GM21515 (cell line): ENCODE results near the gene ELMO1.

Experiments
- ATAC-seq: cut with Tn5 transposase; IDR thresholded peaks from one replicate; pipeline ENCODE4 v1.9.1; 2021; ENCODE audit not compliant: unreplicated experiment

Gene ELMO1

DNA sequence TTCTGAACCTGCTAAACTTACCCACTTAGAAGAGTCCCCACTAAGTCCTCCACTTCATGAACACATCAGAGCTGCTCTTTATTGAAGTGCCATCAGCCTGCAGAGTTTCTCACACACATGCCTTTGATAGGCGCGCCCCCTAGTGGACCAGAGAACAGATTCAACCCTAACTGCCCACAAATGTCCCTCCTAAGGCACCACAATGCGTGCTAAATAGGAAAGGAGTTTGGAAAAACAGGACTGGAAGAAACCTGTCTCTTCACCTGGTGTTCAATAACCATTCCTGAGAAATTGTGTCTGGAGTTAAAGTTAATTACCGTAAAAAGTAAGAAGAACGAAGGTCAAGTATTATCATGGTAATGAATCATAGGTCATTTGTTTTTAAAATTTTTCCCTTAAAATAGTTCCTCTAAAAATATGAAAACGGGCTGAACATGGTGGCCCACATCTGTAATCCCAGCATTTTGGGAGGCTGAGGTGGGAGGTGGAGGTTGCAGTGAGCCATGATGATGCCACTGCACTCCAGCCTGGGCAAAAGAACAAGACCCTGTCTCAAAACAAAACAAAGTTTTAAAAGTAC is 249.7 kb downstream of the ELMO1 start:
- no peak for ATAC-seq

DNA sequence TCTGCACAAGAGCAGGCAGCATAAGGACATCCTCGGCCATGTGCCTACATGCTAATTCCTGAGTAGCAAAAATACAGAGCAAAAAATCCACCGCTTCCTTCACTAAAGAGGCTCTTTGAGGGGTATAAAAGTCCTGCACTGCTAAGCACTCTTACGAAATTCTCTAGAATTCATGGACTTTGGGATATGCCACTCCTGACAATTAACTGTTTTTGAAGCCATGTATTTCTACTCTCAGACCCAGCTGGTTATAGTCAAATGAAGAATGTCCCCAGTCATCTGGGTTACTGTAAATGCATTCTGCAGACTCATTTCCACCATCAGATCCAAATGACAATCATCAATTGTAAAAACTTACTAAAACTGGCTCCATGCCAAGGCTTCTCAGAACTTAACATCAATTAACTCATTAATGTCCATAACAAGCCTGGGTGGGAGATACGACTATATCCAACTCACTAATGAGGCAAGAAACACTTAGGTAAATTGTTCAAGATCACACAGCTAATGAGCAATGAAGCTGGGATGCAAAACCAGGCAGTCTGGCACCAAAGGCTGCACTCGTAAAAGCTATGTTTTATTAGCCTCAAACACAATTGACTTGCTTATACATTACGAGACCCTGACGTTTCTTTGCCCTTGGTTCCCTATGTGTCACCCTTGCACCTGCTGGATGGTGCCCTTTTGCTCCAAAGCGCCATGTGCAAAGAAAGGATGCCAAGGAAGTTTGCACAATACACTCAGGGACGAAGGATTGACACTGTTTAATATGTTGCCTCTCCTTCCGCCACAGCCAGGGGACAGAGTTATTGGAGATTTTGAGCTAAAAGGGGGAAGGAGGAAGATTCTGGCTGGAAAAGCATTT is 250.4 kb downstream of the ELMO1 start:
- no peak for ATAC-seq

DNA sequence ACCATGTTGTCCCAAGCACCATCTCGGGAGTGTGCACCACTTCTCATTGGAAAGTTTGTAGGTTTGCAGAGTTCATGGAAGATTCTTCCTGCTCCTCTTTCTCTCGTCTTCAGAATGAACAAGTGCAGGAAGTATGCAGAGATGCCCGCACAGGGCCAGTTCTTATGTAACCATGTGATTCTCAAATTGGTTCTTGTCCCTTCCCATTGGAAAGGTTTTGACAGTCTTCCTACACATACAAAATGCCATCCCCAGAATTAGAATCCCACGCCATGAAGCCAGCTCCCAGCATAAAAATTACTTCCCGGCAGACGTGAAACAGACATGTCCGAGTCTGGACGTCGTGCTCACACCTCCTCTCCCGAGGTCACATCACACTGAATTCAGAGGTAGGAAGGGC is 251.6 kb downstream of the ELMO1 start:
- no peak for ATAC-seq

DNA sequence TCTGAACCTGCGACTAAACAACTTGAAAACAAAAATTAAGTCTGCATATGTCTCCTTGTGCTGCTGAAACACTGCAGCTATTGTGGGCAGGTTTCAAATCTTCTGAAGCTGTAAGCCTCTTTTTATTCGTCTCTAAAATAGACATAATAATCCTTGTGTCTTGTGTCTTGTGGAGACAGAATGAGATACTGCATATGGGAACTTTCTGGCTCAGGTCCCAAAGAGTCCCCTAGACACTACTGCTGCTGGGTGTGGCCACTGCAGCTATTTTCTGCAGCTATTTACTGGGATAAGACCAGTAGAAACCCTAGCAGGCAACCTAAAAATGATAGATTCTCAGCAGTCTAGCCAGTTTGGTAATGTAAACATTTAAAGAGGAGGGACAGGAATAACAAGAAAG is 252.0 kb downstream of the ELMO1 start:
- ATAC-seq: no peak

DNA sequence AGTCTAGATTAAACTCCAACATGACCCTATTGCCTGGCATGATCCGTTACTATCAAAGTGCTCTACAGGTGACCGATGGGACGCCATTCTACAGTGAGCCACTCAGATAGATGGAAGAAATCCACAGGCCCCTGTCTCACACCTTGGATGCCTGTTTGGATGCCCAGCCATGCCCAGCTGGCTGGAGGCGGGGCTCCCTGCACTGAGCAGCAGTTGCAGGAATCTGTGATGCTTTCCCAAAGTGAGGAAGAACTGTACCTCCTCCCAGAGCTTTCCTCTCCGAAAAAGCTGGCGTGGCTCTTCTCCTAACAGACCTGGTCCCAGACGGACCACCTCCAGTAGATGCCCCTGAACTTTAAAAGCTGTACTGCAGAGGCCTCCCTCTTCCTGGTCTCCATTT is 253.3 kb downstream of the ELMO1 start:
- ATAC-seq: no peak

DNA sequence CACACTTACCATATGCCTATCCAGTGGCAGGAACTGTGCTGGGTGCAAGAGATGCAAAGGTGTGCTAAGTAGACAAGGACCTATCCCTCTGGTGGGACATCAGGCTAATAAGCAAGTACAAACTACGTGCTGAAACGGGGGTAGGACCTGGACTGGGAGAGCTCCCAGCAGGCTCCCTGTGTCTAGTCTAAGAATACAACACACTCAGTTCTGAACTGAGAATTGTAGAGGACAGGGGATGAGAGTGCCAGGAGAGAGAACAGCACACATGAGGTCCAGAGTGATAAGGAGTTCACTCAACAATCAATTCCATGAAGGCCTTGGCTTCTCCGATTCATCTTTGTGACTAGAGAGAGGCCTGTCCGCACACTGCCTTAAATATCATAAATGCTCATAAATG is 253.7 kb downstream of the ELMO1 start:
- no peak for ATAC-seq

DNA sequence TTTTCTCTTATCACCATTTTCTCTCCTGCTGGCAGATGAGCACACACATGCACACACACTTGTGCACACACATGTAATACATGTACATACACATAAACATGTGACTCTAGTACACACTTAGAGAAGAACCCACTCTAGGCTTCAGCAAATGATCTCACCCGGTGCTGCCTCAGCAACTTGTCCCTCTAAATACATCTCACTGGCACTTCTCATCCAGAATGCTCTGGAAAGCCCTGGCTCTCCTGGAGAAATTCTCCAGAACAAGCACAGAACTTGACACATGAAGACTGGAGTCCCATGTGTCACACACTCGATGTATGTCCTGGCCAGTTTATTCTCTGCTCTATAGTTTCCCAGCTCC is 254.9 kb downstream of the ELMO1 start:
- no peak for ATAC-seq

DNA sequence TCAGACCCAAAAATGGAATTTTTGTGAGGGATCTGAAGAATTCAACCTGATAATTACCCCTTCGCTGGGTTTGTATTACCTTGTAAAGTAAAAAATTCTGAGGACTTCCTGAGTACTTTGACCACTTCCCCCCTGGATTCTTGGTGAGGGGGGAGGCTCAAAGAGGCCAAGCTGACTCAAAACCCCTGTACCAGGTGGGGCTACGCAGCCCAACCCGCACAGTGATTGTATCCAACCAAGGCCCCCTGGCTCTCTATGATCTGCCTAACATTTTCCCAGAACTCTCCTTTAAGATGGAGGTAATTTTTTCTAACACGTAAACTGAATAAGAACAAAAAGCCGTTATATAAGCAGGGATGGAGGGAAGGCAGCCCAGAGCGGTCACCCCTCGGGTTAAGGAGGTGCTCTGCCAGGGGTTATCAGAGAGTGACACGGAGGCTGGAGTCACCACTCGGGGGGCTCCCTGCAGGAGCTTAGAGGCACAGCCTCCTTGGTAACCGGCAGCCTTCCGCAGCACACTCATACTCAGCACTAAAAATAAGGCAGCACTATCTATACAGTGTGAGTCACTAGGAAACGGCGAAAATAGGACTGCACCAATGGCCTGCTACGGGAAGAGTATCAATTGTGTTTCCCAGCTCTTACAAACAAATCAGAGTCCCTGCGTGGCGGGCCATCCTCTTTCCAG is 255.4 kb downstream of the ELMO1 start:
- no peak for ATAC-seq

DNA sequence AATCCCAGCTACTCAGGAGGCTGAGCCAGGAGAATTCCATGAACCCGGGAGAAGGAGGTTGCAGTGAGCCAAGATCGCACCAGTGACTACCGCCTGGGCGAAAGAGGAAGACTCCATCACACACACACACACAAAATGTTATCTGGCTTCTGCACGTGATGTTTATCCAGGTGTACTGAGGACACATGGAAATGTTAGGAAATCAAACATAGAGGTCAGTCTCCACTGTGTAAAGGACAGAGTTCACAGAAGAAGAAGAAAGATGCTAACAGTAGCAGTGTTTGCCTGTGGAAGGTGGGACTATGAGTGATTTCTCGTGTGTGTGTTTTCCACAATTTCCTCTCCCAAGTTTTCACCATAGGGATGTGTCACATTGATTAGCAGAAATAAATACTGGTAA is 256.9 kb downstream of the ELMO1 start:
- ATAC-seq: no peak

DNA sequence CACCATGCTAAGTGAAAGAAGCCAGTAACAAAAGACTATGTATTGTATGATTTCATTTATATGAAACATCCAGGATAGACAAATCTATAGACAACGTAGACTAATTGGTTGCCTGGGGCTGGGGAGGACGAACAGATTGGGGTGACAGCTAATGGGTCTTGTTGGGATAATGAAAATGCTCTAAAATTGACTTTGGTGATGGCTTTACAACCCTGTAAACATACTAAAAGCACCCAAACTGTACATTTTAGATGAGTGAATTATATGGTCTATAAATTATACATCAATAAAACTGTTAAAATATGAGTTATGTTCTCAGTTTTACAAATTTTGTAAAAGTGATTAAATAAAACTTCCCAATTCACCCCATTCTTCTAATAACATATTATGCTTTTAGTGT is 261.5 kb downstream of the ELMO1 start:
- no peak for ATAC-seq

DNA sequence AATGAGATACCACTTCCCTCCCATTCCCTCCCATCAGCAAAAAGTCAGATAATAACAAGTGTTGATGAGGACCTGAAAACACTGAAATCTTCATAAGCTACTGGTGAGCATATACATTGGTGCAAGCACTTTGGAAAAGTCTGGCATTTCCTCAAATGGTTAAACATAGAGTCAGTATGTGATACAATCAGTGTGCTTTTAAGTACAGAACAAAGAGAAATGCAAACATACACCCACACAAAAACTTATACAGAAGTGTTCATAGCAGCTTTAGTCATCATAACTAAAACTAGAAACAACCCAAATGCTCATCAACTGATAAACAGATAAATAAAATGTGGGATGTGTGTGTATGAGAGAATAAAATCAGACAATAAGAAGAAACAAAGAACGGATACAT is 261.9 kb downstream of the ELMO1 start:
- no peak for ATAC-seq

DNA sequence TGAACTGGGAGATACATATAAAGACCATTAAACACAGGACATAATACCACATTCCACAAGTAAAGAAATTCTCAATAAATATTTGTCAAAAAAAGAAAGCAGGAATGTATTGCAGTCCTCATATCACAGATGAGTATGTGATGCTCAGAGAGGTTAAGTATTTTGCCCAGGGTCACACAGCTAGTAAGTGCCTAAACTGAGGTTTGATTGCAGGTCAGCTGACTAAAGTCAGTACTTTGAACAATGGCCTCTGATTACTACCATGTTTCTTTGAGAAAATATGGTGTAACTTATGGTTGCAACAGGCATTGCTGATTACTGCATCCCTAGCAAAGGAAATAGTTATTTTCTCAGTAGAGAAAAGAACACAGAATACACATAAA is 267.1 kb downstream of the ELMO1 start:
- ATAC-seq: no peak

DNA sequence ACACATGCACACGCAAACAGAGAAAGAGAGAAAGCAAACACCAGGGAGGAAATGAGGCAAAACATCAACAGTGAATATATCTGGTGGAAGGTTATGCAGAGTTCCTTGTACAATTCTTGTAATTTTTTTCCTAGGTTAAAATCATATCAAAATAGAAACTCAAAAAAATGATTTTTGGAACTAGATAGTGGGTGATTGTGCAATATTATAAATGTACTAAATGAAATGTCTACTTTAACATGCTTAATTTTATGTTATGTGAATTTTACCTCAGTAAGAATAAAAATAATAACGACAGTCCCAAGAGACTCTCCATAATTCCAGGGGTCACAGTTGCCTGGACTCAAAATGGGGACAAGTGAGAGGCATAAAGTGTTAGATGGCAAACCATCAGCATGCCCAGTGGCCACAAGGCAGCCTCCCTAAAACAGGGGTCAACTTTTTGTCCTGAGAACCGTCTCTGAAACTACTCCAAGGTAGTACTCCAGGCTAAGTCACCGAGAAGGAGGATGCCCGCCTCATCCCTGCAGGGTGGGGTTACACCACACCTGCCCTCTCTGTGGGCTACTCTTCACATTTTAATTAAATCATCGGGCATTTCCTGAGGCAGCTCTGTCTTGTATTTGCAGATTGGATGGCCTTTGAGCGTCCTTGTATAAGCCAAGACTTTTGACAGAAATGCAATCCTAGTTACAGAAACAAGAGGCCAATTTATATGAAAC is 267.7 kb downstream of the ELMO1 start:
- no peak for ATAC-seq

DNA sequence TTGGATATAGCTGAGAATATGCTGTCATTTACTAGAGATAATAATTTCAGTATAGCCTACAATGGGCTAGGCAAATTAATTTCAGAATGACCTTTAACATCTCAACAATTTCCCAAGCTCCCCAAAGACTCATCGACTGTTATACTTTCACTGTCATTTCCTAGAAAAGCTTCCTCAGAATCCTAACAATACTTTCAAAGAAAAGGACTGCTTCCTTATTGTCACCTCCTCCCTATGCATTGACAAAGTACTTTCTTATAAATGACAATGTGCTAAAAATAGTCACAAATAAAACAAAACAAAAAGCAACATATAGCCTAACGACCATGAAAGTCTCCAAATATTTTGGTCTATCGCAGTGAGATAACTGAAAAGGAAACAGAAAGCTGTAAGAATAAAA is 272.6 kb downstream of the ELMO1 start:
- ATAC-seq: no peak

DNA sequence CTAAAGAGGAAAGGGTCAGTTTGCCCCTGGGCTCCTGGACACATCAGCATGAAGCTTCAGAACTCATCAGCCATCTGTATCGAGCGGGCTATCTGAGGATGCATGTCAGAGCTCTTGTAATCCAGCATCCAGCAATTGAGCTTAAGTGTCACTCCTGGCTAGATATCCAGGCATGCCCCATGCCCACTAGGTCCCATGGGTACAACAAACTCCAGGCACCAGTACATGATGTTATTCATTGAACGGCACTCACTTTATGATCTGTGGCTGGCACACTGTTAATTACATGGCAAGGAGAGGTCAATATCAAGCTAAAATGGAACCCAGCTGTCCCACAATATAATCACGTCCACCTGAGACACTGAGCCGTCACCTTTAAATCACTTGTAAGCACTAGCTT is 274.2 kb downstream of the ELMO1 start:
- ATAC-seq: no peak

DNA sequence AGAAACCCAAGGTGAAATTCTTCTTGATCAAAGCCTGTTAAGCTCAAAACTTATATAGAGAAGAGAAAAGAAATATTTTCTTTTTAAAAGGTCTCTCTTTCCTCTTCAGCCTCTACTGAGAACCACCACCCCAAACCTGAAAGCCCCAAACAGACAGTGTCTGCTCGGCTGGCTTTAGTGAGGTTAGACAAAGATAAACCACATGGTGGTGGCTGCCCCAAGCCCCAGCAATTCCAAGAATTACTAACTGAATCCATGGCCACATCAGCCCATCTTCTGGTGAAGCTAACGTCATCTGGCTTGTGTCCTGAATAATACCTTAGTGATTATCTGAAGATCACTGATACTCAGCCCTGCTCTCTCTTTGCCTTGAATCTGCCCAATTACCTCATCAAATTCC is 275.0 kb downstream of the ELMO1 start:
- ATAC-seq: no peak

DNA sequence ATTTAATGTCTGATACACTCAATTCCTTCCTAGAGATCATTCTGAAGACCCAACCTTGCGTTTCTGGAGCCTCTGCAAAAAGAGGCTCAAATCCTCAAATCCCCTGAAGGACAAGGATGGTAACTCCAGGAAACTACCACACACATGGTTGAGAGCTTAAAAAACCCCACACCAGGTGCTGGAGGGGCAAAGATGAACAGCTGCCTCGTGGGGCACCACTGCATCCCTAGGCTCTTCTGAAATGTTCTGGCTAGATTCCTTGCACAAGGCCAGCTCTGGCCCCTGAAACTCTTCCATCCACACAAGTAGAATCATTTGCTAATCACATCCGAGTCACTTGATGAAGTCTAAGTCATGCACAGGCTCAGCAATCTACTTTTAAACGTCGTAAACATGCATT is 286.6 kb downstream of the ELMO1 start:
- ATAC-seq: no peak

DNA sequence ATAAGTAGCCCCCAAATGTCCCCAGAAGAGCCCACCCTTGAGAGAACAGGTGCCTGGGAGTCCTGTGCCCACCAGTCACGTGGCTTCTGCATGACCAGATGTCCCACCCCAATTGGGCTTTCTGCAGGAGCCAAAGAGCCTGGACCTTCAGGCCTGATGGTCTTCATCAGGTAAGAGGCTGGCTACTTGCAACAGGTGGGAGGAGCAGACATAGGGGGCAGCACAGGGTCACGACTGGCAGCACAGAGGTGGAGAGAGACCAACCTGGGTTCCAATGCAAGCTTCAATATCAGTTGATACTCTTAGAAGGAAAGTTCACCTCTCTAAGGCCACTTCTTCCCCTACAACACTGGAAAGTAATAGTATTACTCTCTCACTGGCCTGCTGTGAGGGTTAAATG is 288.0 kb downstream of the ELMO1 start:
- no peak for ATAC-seq

DNA sequence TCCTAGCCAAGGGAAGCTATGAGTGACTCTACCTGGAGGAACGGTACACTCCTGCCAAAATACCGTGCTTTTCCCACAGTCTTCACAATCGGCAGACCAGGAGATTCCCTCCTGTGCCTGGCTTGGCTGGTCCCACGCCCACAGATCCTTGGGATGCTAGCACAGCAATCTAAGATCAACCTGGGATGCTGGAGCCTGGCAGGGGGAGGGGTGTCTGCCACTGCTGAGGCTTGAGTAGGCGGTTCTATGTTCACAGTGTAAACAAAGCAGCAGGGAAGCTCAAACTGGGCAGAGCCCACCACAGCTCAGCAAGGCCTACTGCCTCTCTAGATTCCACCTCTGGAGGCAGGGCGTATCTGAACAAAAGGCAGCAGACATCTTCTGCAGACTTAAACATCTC is 295.3 kb downstream of the ELMO1 start:
- ATAC-seq: no peak

DNA sequence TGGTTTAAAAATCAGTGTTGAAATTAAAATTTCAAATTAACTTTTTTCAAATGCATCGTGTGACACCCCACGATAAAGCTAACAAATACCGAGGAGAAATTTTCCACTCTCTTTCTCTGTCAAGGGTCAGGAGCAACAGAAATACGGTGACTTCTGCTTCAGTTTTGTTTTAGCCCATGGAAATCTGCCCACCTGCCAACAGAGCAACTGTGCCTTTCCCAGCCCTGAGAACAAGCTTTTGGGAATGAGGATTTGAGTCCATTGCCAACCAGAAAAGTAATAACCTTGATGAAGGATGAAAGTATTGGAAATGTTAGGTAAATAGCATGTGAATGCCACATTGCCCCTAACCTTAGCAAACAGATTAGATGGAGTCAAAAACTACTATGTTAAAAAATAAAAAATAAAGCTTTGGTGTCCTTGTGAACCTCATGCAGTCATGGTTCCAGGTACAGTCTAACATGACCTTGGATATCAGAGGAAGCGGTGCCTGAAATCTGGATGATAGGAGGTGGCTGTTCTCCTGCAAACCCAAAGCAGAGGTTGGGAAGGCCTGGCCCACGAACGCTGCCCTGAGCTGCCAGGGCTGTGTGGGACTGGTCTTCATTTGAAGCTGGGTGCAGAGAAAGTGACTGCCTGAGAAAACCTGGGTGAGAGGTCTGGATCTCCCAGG is 296.8 kb downstream of the ELMO1 start:
- no peak for ATAC-seq

DNA sequence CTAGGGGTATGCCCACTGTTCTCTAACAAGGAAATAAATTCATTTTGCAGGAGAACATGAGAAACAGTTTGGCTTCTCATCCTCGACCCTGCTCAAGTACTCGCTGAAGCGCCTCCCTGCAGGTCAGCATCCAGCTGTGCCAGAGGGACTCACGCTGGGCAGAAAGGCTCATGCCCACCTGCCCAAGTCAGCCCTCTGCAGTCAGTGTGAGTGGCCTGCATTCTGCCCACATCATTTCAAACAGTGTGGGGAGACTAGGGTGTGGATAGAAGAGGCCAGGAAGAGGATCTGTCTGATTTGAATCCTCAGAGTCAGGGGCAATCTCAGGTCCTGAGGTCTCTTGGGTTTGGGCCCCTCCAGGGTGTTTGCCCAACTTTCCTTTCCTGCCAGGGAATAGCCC is 297.8 kb downstream of the ELMO1 start:
- ATAC-seq: no peak
